Measurements from ENCODE around the gene FANCE.
"Not testable (repeated sequence)": the region's sequence is repeated elsewhere in the genome, so short reads cannot be mapped to it uniquely, and the experiment has no call there.

The FANCE gene

DNA sequence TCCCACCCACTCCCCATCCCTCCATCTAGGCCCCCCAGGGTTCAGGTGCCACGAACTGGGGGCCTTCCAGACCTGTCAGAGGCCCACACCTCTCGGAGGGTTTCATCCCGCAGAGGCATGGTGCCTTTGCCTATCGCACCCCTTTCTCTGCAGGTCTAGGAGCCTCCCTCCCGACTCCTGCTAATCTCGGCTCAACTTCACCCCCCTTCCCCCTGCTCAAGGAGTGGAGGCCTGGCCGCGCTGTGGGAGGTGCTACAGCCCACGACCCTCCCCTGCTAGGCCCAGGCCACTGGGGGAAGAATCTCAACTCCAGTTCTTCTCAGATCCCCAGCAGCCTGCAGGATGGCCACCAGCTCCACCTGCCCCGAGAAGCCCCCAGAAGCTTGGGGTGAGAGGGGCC is 60.6 kb downstream of the FANCE start, which contains the start of gene TULP1:
TSS of gene TULP1 (minus strand) at position 157 of the 400 bp plus-strand sequence. CDS start at position 119, 38 bp downstream.
- Histone ChIP-seq H3K9me3 (ENCODE audit: control insufficient read depth, insufficient read depth, low read length) (no peaks in the 10 kb centered on the region), H3K9ac (ENCODE audit: low read depth, low read length) (no peak within 1 kb of the TSS), H3K27ac (ENCODE audit: low read depth, low read length) (no peak within 1 kb of the TSS), H3K4me3 (ENCODE audit: low read depth, low read length) (no peak within 1 kb of the TSS), H3K27me3 (ENCODE audit: control insufficient read depth, insufficient read depth, low read length) (peaks cover 4% of the 10 kb centered on the region; the same call in 1 of the 2 replicates), H3K36me3 (ENCODE audit: control insufficient read depth, insufficient read depth, low read length) (no peaks in the 10 kb centered on the region), H3K4me1 (ENCODE audit: control insufficient read depth, insufficient read depth, low read length) (peaks cover 10% of the 10 kb centered on the region; the same call in 1 of the 2 replicates)

DNA sequence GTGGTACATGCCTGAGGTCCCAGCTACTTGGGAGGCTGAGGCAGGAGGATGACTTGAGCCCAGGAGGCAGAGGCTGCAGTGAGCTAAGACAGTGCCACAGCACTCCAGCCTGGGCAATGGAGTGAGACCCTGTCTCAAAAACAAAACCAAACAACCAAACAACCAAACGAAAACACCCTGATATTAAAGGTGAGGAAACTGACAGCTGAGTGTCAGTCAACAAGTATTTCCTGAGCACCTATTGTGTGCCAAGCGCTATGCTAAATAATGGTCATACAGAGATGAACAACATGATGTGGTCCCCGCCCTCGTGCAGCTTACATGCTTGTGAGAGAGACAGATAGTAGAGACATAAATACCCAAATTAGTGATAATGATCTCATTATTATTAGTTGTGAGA is 62.4 kb downstream of the FANCE start:
- H3K27me3 ChIP-seq (ENCODE audit: control insufficient read depth, insufficient read depth, low read length) = peaks cover 4% of the 10 kb centered on the region; the same call in 1 of the 2 replicates
- no peaks in the 10 kb centered on the region for H3K9me3 ChIP-seq (ENCODE audit: control insufficient read depth, insufficient read depth, low read length)
- no peak overlapping the region for H3K9ac ChIP-seq (ENCODE audit: low read depth, low read length)
- H3K4me3 ChIP-seq (ENCODE audit: low read depth, low read length) = no peak overlapping the region
- H3K4me1 ChIP-seq (ENCODE audit: control insufficient read depth, insufficient read depth, low read length) = peaks cover 13% of the 10 kb centered on the region; the same call in 1 of the 2 replicates
- H3K36me3 ChIP-seq (ENCODE audit: control insufficient read depth, insufficient read depth, low read length) = no peaks in the 10 kb centered on the region
- H3K27ac ChIP-seq (ENCODE audit: low read depth, low read length) = no peak overlapping the region

DNA sequence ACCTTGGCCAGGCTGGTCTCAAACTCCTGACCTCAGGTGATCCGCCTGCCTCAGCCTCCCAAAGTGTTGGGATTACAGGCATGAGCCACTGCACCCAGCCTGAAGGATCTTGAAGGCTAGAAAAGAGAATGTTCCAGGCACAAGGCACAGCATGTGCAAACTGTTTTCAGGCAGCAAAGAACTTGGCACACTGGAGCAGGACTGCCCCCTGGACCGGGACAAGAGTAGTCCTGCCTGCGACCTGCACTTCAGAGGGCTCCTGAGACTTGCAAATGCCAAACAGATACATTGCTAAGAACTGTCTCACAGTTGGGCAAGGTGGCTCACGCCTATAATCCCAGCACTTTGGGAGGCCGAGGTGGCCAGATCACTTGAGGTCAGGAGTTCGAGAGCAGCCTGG is 63.8 kb downstream of the FANCE start:
- not testable (repeated sequence) for H3K36me3 ChIP-seq (ENCODE audit: control insufficient read depth, insufficient read depth, low read length); H3K4me3 ChIP-seq (ENCODE audit: low read depth, low read length); H3K27me3 ChIP-seq (ENCODE audit: control insufficient read depth, insufficient read depth, low read length); H3K9me3 ChIP-seq (ENCODE audit: control insufficient read depth, insufficient read depth, low read length); H3K27ac ChIP-seq (ENCODE audit: low read depth, low read length); H3K9ac ChIP-seq (ENCODE audit: low read depth, low read length)
- peaks cover 17% of the 10 kb centered on the region; the same call in 1 of the 2 replicates for H3K4me1 ChIP-seq (ENCODE audit: control insufficient read depth, insufficient read depth, low read length)
